ENCODE data around the gene NEURL3.
"Not testable (repeated sequence)": the region's sequence is repeated elsewhere in the genome, so short reads cannot be mapped to it uniquely, and the experiment has no call there.

NEURL3 gene

GRCh38 chr2:96506907-96507240 is 1.7 kb upstream of the NEURL3 start:
- DNase-seq (ENCODE audit: low read depth, low spot score): no peak

GRCh38 chr2:96506016-96506906 is 1.1 kb upstream of the NEURL3 start:
- no peak for DNase-seq (ENCODE audit: low read depth, low spot score)

GRCh38 chr2:96503637-96504243 is 1.4 kb downstream of the NEURL3 start:
- DNase-seq (ENCODE audit: low read depth, low spot score): no peak

GRCh38 chr2:96502891-96503636 is 2.1 kb downstream of the NEURL3 start:
- DNase-seq (ENCODE audit: low read depth, low spot score): no peak

- DNase-seq (ENCODE audit: low read depth, low spot score): no peak
These were observed 3.0 kb downstream of the NEURL3 start for GRCh38 chr2:96501886-96502810.

GRCh38 chr2:96501471-96501874 is 3.7 kb downstream of the NEURL3 start:
- DNase-seq (ENCODE audit: low read depth, low spot score): no peak

GRCh38 chr2:96500385-96501066 is 4.6 kb downstream of the NEURL3 start:
- DNase-seq (ENCODE audit: low read depth, low spot score): no peak

- no peak for DNase-seq (ENCODE audit: low read depth, low spot score)
These were observed 5.8 kb downstream of the NEURL3 start for GRCh38 chr2:96499061-96499960.

GRCh38 chr2:96498611-96499010 is 6.5 kb downstream of the NEURL3 start:
- DNase-seq (ENCODE audit: low read depth, low spot score): not testable (repeated sequence)

- DNase-seq (ENCODE audit: low read depth, low spot score): no peak
These were observed 7.1 kb downstream of the NEURL3 start for GRCh38 chr2:96498021-96498431.

GRCh38 chr2:96495982-96496629 is 9.1 kb downstream of the NEURL3 start:
- DNase-seq (ENCODE audit: low read depth, low spot score): no peak

- no peak for DNase-seq (ENCODE audit: low read depth, low spot score)
These were observed 11.0 kb downstream of the NEURL3 start for GRCh38 chr2:96494188-96494587.

GRCh38 chr2:96493072-96493471 is 12.1 kb downstream of the NEURL3 start:
- DNase-seq (ENCODE audit: low read depth, low spot score): no peak

GRCh38 chr2:96491860-96492497 is 13.2 kb downstream of the NEURL3 start:
- no peak for DNase-seq (ENCODE audit: low read depth, low spot score)

GRCh38 chr2:96489663-96490062 is 15.5 kb downstream of the NEURL3 start:
- no peak for DNase-seq (ENCODE audit: low read depth, low spot score)

GRCh38 chr2:96489261-96489660 is 15.9 kb downstream of the NEURL3 start:
- no peak for DNase-seq (ENCODE audit: low read depth, low spot score)

GRCh38 chr2:96486696-96487095 is 18.5 kb downstream of the NEURL3 start:
- DNase-seq (ENCODE audit: low read depth, low spot score): no peak

GRCh38 chr2:96485751-96486651 is 19.2 kb downstream of the NEURL3 start:
- no peak for DNase-seq (ENCODE audit: low read depth, low spot score)

Data from brain pericyte (primary cell).